Sigmoid colon (tissue), 3 donors: ENCODE measurements around the gene TSPAN13.

ENCODE experiments used
- CTCF ChIP-seq, 4 experiments: fragments of 450-650 bp in 3 of 4; fragments of 200-600 bp in 1 of 4; IDR thresholded peaks; one replicate each; pipeline ENCODE4 v1.5.1; 2016 to 2019; ENCODE audit warnings: antibody characterized with exemption in 4 of 4, mild to moderate bottlenecking in 3 of 4, moderate library complexity in 2 of 4
- POLR2A ChIP-seq, 2 donors: fragments of 450-650 bp; IDR thresholded peaks; one replicate each; pipeline ENCODE4 v1.6.1; 2016; ENCODE audit warnings: antibody characterized with exemption in 2 of 2, mild to moderate bottlenecking in 2 of 2, moderate library complexity in 2 of 2

GRCh38 chr7:16739863-16740622, 13.5 kb upstream of the TSPAN13 start:
- TF ChIP-seq CTCF (IDR thresholded peaks at IDR 0.05) (no peak), POLR2A (IDR thresholded peaks at IDR 0.05) (no peak)
